BJ (cell line): Measurements from ENCODE around the gene IGF2R. TPM values are rescaled to one million over a fixed set of nuclear protein-coding genes. Genes with fewer than 3 reads are reported as not detected.

Experiments
- CTCF ChIA-PET: fragments of 350-600 bp; formaldehyde crosslinking; extraction: SDS; loops from one replicate; lab custom pipeline; 2021; ENCODE audit warnings: antibody characterized with exemption, inconsistent platforms; lab: Yijun Ruan, JAX
- POLR2A ChIA-PET: fragments of 300-600 bp; sonication (Branson Sonifier 250); formaldehyde crosslinking; extraction: SDS; loops from one replicate; lab custom pipeline; 2021; ENCODE audit warnings: antibody characterized with exemption; lab: Charles Lee
- DNase-seq: peaks from one replicate; pipeline ENCODE4 v3.0.0-alpha.2; 2011; ENCODE audit warnings: low read depth
- H3K27me3 ChIP-seq: 2 replicates; pipeline ENCODE4 v1.6.0; 2011; ENCODE audit warnings: low read length; ENCODE audit not compliant: control insufficient read depth, insufficient read depth
- H3K36me3 ChIP-seq: 2 replicates; pipeline ENCODE4 v1.5.1; 2011; ENCODE audit warnings: low read length; ENCODE audit not compliant: control insufficient read depth, insufficient read depth
- H3K4me3 ChIP-seq: 2 replicates; pipeline ENCODE4 v1.5.1; 2011; ENCODE audit warnings: low read depth, mild to moderate bottlenecking, control low read depth, low read length
- polyA plus RNA-seq: library from polyadenylated mRNA; depleted of rRNA; stranded (reverse); fragments of >200 nt; gene quantifications from 2 replicates; pipeline ENCODE4 v1.2.3, GENCODE V29; 2011
- TF ChIP-seq, protein P1 (sequence below): IDR thresholded peaks from 2 replicates; pipeline ENCODE4 v1.5.1; 2011; ENCODE audit warnings: low read depth, mild to moderate bottlenecking, control low read depth, inconsistent platforms, low read length, moderate library complexity; ENCODE audit not compliant: insufficient read depth

Gene IGF2R
- polyA plus RNA-seq, 1 experiment: 39.4 TPM

DNA sequence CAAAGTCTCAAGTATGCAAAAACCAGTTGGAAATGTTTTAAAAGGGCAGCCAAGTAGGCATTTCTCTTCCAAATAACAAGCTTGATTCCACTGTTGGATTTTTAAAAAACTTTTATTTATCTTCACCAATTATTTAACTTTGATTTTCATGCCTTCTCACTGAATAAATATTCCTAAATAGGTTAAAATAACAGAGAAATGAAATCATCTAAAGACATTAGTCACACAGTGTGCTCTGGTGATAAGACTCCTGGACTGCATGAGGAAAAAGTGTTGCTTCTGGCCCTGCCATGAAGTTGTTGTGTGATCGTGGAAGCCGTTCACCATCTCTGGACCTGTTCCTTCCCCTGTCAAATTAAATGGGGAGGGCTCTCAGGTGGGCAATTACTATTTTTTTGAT is 33.8 kb upstream of the IGF2R start:
- POLR2A ChIA-PET: no interaction called here
- CTCF ChIA-PET: interaction anchor here (1.0 to 1.1 kb wide), 2 partner anchors 9 to 244 kb away, joined by 3 to 4 read pairs; no protein-coding TSS in a partner anchor
- TF ChIP-seq, protein P1, sequence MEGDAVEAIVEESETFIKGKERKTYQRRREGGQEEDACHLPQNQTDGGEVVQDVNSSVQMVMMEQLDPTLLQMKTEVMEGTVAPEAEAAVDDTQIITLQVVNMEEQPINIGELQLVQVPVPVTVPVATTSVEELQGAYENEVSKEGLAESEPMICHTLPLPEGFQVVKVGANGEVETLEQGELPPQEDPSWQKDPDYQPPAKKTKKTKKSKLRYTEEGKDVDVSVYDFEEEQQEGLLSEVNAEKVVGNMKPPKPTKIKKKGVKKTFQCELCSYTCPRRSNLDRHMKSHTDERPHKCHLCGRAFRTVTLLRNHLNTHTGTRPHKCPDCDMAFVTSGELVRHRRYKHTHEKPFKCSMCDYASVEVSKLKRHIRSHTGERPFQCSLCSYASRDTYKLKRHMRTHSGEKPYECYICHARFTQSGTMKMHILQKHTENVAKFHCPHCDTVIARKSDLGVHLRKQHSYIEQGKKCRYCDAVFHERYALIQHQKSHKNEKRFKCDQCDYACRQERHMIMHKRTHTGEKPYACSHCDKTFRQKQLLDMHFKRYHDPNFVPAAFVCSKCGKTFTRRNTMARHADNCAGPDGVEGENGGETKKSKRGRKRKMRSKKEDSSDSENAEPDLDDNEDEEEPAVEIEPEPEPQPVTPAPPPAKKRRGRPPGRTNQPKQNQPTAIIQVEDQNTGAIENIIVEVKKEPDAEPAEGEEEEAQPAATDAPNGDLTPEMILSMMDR: no peak
- DNase-seq: no peak
- Histone ChIP-seq H3K36me3 (no peaks in the 10 kb centered on the region), H3K4me3 (no peak overlapping the region), H3K27me3 (no peaks in the 10 kb centered on the region)

DNA sequence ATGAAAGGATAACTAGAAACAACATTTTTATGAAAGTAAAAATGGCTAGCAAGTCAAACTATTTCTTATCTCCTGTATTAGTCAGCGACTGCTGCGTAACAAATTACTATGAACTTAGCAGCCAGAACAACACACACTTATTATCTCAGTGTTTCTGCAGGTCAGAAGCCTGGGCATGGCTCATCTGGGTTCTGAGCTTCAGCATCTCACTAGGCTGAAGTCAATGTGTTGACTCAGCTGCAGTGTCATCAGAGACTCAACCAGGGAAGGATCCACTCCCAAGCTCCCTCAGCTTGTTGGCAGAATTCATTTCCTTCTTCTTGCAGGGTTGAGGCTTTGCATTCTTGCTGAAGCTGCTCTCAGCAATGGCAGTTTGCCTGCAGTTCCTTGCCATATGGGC is 33.2 kb upstream of the IGF2R start:
- POLR2A ChIA-PET: no interaction called here
- no peak for DNase-seq
- CTCF ChIA-PET: interaction anchor here (1.0 to 1.1 kb wide), 2 partner anchors 9 to 244 kb away, joined by 3 to 4 read pairs; no protein-coding TSS in a partner anchor

GRCh38 chr6:159939591-159940016 is 29.3 kb upstream of the IGF2R start:
- no peak overlapping the region for H3K4me3 ChIP-seq
- TF ChIP-seq, protein P1: no peak
- H3K36me3 ChIP-seq: no peaks in the 10 kb centered on the region
- POLR2A ChIA-PET: no interaction called here
- no peaks in the 10 kb centered on the region for H3K27me3 ChIP-seq
- CTCF ChIA-PET: interaction anchor here (6.8 kb wide), 1 partner anchor 74 kb away, joined by 95 read pairs; no protein-coding TSS in a partner anchor
- DNase-seq: no peak

More for the DNA sequence above, 33.2 kb upstream of the IGF2R start:
- Histone ChIP-seq H3K4me3 (no peak overlapping the region), H3K36me3 (no peaks in the 10 kb centered on the region), H3K27me3 (no peaks in the 10 kb centered on the region)
- TF ChIP-seq, protein P1: no peak

DNA sequence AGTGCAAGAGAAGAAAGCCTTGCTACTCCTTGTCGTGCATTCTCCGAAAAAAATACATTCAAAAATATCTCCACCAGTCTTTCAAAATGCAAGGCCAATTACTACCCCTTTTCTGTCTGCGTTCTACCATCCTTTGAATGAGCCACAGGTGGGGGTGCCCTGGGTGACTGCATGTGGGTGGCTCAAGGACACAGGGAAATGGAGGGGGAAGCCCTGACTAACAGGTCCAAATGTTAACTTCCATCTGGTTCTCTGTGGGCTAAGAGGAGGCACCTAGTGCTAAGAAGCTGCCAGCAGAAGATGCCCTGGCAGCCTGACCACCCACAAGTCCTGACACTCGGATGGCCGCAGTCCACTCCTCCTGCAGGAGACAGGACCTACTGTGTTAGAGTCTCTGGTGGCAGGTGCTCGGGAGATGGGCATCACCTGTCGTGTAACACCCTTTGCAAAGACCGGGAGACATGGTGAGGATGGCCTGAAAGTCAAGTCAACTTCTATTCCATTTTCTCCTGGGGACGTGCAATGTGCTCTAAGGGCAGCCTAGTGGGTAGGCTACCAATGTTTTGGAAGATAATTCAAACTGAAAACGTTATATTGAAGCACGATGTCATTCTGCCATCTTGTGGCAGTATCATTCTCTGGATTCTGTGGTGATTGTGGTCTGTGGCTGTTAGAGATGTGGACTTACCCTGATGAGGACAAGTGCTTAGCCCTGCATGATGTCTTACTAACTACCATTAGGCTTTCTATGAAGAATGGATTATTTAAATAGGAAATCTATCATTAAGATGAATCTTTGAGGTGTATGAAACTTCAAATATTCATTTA is 27.4 kb upstream of the IGF2R start:
- ChIA-PET POLR2A (no interaction called here), CTCF (interaction anchor here (0.7 to 6.8 kb wide), 10 partner anchors 9 to 250 kb away, joined by 3 to 95 read pairs (median 4); no protein-coding TSS in a partner anchor)
- TF ChIP-seq, protein P1: peak; percentile 60
- no peaks in the 10 kb centered on the region for H3K36me3 ChIP-seq
- DNase-seq: no peak
- no peak overlapping the region for H3K4me3 ChIP-seq
- H3K27me3 ChIP-seq: no peaks in the 10 kb centered on the region

DNA sequence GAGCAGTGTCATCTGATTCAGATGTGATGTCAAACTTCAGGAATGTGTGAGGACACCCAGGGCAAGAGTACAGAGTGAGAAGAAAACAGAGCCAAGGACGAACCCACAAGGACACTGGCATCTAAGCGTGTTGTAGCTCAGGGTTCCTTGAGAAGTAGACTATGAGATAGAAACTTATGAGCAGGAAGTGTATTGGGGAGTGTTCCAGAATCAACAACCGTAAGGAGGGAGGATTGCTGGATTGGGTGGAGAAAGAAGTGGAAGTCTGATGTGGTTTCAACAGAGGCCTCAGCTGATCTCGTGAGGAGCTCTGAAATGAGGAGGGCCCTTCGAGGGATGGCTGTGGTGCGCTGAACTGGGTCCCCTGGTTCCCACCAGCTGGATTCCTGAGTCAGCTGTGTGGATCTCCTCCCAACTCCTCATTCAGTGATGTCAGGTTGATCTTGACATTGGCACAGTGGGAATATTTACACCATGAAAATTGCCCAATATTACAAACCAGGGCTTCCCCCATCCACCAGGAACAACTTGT is 25.7 kb upstream of the IGF2R start:
- CTCF ChIA-PET: interaction anchor here (0.7 to 6.8 kb wide), 7 partner anchors 8 to 89 kb away, joined by 3 to 95 read pairs (median 4); no protein-coding TSS in a partner anchor
- DNase-seq: peak; percentile 28
- Histone ChIP-seq H3K4me3 (no peak overlapping the region), H3K27me3 (peaks cover 3% of the 10 kb centered on the region), H3K36me3 (no peaks in the 10 kb centered on the region)
- POLR2A ChIA-PET: no interaction called here
- TF ChIP-seq, protein P1: no peak
